NB4 (cell line): ENCODE measurements around the gene SEPTIN6.

ENCODE experiments used
- CTCF ChIP-seq: IDR thresholded peaks from one replicate; pipeline ENCODE4 v1.5.1; 2012; ENCODE audit warnings: low read depth, low read length
- MAX ChIP-seq: IDR thresholded peaks from 2 replicates; pipeline ENCODE4 v1.6.1; 2011; ENCODE audit warnings: low read depth, low read length
- MYC ChIP-seq: IDR thresholded peaks from 2 replicates; pipeline ENCODE4 v1.6.1; 2011; ENCODE audit warnings: low read depth, low read length
- POLR2A ChIP-seq: IDR thresholded peaks from 2 replicates; pipeline ENCODE4 v1.6.1; 2011; ENCODE audit warnings: mild to moderate bottlenecking; ENCODE audit not compliant: insufficient read length; ENCODE audit errors: extremely low read depth

- TF ChIP-seq MAX = no peak
- no peak for TF ChIP-seq CTCF
- TF ChIP-seq POLR2A = no peak
- TF ChIP-seq MYC = no peak
These were observed 43.3 kb upstream of the SEPTIN6 start for GRCh38 chrX:119736206-119736764.
